ENCODE measurements around the gene PLXNB2. TPM values are rescaled to one million over a fixed set of nuclear protein-coding genes. Genes with fewer than 3 reads are reported as not detected.

The PLXNB2 gene
- total and polyA plus RNA-seq, 8 donors, result 89.3 to 216 (median 128) TPM

DNA sequence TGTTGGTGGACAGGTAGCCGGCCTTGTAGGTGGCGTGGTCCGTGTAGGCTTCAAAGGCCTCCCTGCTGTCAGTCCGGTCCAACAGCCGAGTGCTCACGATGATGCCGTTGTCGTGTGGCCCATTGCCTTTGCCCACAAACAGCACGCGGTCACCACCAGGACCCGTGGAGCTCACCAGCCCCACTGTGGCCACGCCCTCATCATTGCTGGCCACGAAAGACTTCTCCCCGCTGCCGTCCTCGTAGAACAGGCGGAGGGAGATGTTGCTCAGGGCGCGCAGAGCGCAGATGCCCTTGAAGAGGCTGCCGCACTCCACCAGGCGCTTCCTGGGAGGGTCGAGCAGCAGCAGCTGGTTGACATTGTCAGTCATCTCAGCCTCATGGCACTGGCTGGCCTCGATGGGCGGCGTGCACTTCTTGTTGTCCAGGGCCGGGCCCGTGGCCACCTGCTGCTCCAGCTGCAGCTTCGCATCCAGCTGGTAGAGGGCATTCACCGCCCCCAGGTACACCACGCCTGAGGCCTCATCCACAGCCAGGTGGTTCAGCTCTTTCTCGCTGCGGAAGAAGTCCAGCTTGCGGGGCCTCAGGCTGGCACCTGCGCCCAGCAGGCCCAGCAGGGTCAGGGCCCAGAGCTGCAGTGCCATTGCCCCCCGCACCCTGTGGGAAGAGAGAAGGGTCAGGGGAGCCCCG lies 17.4 kb downstream of the PLXNB2 start:
- H3K4me1 ChIP-seq, result peaks cover 0 to 24% (median 3%) of the 10 kb centered on the region in 3 donors
- no peaks in the 10 kb centered on the region for H3K27me3 ChIP-seq
- H3K27ac ChIP-seq, result no peak overlapping the region
- DNase-seq, result no peak
- no peak for FAIRE-seq
- intact Hi-C loops (cut with DNase I), result no loop called here
- no peaks in the 10 kb centered on the region for H3K9me3 ChIP-seq
- WGBS, 2 donors, result 91% methylated on average over 37 of the region's 37 CpGs
- no peak overlapping the region for H3K4me3 ChIP-seq
- TF ChIP-seq, protein P1, sequence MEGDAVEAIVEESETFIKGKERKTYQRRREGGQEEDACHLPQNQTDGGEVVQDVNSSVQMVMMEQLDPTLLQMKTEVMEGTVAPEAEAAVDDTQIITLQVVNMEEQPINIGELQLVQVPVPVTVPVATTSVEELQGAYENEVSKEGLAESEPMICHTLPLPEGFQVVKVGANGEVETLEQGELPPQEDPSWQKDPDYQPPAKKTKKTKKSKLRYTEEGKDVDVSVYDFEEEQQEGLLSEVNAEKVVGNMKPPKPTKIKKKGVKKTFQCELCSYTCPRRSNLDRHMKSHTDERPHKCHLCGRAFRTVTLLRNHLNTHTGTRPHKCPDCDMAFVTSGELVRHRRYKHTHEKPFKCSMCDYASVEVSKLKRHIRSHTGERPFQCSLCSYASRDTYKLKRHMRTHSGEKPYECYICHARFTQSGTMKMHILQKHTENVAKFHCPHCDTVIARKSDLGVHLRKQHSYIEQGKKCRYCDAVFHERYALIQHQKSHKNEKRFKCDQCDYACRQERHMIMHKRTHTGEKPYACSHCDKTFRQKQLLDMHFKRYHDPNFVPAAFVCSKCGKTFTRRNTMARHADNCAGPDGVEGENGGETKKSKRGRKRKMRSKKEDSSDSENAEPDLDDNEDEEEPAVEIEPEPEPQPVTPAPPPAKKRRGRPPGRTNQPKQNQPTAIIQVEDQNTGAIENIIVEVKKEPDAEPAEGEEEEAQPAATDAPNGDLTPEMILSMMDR (IDR thresholded peaks at IDR 0.05), result no peak
- H3K36me3 ChIP-seq, result peaks cover 4 to 43% (median 20%) of the 10 kb centered on the region in 3 donors
- ATAC-seq, result no peak

DNA sequence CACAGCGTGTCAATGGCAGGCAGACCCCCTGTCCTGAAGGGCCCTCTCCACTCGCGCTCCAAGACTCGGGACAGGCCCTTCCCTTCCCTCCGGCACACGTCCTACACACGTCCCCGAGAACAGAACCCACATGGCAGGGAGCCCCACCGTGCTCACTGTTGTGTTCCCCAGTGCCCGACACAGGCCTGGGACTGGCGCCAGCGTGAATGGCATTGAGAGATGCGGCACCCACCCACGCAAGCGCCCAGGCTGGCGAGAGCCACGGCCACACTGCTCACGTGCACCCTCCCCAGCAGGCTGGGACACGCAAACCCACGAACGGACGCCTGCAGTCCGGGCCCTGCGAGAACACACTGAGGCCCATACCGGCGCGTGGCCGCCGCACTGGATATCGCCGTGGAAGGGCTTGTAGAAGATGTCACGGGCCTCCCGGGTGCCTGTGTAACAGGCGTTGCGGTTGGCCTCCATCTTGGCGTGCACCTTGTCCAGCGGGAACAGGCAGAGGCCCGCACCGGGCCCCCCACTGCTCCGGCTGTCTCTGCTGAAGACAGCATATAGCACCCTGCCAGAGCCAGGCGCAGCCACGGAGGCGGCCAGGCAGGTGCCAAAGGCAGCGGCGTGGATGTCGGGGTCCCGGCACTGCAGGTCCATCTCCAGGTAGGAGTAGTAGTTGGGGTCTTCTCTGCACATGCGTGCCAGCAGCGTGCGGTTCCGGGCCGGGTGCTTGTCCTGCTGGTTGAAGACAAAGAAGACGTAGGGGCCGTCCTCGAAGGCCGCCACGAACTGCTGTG lies 18.1 kb downstream of the PLXNB2 start:
- H3K4me3 ChIP-seq, result no peak overlapping the region
- DNase-seq, result no peak
- no peaks in the 10 kb centered on the region for H3K9me3 ChIP-seq
- TF ChIP-seq, protein P1 (IDR thresholded peaks at IDR 0.05), result no peak
- intact Hi-C loops (cut with DNase I), result no loop called here
- peaks cover 0 to 17% (median 3%) of the 10 kb centered on the region in 3 donors for H3K4me1 ChIP-seq
- H3K36me3 ChIP-seq, result peaks cover 7 to 49% (median 20%) of the 10 kb centered on the region in 3 donors
- WGBS, 2 donors, result 93 to 94% methylated on average over 57 of the region's 57 CpGs
- FAIRE-seq, result no peak
- ATAC-seq, result no peak
- H3K27ac ChIP-seq, result no peak overlapping the region
- no peaks in the 10 kb centered on the region for H3K27me3 ChIP-seq

DNA sequence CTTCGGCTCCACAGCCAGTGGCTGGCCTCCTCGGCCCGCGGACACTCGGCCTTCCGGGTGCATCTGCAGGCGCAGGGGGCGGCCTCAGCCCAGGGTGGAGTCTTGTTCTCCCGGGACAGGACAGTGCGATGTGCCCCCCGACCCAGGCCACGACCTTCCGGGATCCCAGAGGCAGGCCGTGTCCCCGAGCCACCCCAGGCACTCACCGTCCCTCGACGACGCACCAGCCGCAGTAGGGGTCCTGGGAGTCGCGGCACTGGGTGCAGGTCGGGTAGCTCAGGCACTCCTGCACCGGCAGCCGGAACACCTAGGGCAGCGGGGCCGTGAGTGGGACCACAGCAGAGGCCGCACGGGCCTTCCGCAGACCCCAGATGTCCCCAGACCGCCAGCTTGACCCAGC lies 19.7 kb downstream of the PLXNB2 start:
- Histone ChIP-seq H3K4me3 (no peak overlapping the region), H3K27me3 (no peaks in the 10 kb centered on the region), H3K36me3 (peaks cover 7 to 63% (median 20%) of the 10 kb centered on the region in 3 donors), H3K27ac (no peak overlapping the region), H3K9me3 (no peaks in the 10 kb centered on the region), H3K4me1 (peaks cover 0 to 8% (median 1%) of the 10 kb centered on the region in 3 donors)
- TF ChIP-seq, protein P1 (IDR thresholded peaks at IDR 0.05), result no peak
- ATAC-seq (no peak), DNase-seq (no peak), FAIRE-seq (no peak)
- WGBS, 2 donors, result 94 to 96% methylated on average over 30 to 31 of the region's 31 CpGs
- intact Hi-C loops (cut with DNase I), result no loop called here

DNA sequence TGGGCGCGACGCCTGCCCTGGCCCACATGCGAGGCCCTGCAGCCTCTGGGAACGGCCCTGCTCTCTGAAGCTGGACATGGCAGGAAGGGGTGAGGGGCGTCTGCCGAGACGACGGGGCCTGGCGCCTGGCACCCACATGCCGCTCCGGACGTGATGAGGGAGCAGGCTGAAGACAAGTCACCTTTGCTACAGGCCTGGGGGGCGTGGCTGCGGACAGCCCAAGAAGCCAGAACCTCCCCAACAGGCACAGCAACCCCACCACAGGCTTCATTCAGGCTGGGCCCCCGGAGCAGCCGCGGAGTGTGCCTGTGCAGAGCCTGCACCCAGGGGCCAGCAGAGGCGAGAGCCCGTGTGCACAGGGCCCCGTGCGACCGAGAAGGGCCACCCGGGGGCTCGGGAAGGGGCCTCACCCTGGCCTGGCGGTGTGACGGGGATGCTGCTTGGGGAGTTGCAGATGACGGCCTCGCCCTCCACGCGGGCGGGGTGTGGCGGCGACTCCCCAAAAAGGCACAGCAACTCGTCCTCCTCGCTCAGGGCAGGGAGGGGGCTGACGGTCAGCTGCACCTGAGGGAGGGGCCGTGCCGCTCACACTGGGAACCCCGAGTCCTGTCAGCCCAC lies 20.6 kb downstream of the PLXNB2 start:
- peaks cover 7 to 65% (median 21%) of the 10 kb centered on the region in 3 donors for H3K36me3 ChIP-seq
- H3K27me3 ChIP-seq, result no peaks in the 10 kb centered on the region
- no peak for FAIRE-seq
- no peak overlapping the region for H3K27ac ChIP-seq
- H3K4me3 ChIP-seq, result no peak overlapping the region
- intact Hi-C loops (cut with DNase I), result no loop called here
- no peak for ATAC-seq
- peaks cover 0 to 5% (median 0%) of the 10 kb centered on the region in 3 donors for H3K4me1 ChIP-seq
- H3K9me3 ChIP-seq, result no peaks in the 10 kb centered on the region
- DNase-seq, result no peak
- TF ChIP-seq, protein P1 (IDR thresholded peaks at IDR 0.05), result no peak
- 93 to 96% methylated on average over 40 of the region's 40 CpGs for WGBS, 2 donors
